Kidney glomerular epithelial cell (primary cell): ENCODE results near the gene CCDC137.

Source experiments
- DNase-seq: peaks from one replicate; lab custom pipeline; 2025; lab: John Stamatoyannopoulos, UW

CCDC137 gene

GRCh38 chr17:81715872-81716673 lies 49.5 kb downstream of the CCDC137 start:
- no peak for DNase-seq

- no peak for DNase-seq
These were observed 50.1 kb downstream of the CCDC137 start for GRCh38 chr17:81716674-81716996.

GRCh38 chr17:81717049-81717765 lies 50.7 kb downstream of the CCDC137 start:
- DNase-seq: no peak

GRCh38 chr17:81717766-81718089 lies 51.2 kb downstream of the CCDC137 start:
- no peak for DNase-seq

- DNase-seq: no peak
These were observed 53.1 kb downstream of the CCDC137 start for GRCh38 chr17:81719410-81720266.

GRCh38 chr17:81720267-81721071 lies 53.9 kb downstream of the CCDC137 start:
- no peak for DNase-seq

GRCh38 chr17:81722184-81723120 lies 55.9 kb downstream of the CCDC137 start:
- DNase-seq: no peak
